ENCODE data around the gene STX2.

- TF ChIP-seq POLR2A (IDR thresholded peaks at IDR 0.05) (no peak), CTCF (IDR thresholded peaks at IDR 0.05 in 8 of 11, conservative IDR thresholded peaks at IDR 0.05 in 3 of 11) (no peak), POLR2AphosphoS5 (IDR thresholded peaks at IDR 0.05) (no peak)
Observed at GRCh38 chr12:130788515-130788914, 50.5 kb downstream of the STX2 start.

Measured in spleen (tissue), 7 donors.